Stimulated activated CD4-positive, alpha-beta T cell treated with anti-CD3 and anti-CD28 coated beads, TNF-alpha, amount 100 ng/mL, for 4 hours (primary cell): ENCODE results near the gene C12orf75.
"Not testable (repeated sequence)": the region's sequence is repeated elsewhere in the genome, so short reads cannot be mapped to it uniquely, and the experiment has no call there.

ENCODE experiments used
- DNase-seq, 3 experiments: peaks; one replicate each; pipeline ENCODE4 v3.0.0-alpha.2; 2020; ENCODE audit warnings: low read depth in 3 of 3

The C12orf75 gene

GRCh38 chr12:105374303-105374702 is 43.8 kb downstream of the C12orf75 start:
- DNase-seq, result no peak

- no peak for DNase-seq
Observed at GRCh38 chr12:105377077-105377476, 46.6 kb downstream of the C12orf75 start.

- no peak for DNase-seq
Observed at GRCh38 chr12:105378911-105379310, 48.4 kb downstream of the C12orf75 start.

GRCh38 chr12:105382771-105383622 is 52.5 kb downstream of the C12orf75 start:
- no peak for DNase-seq

- DNase-seq, result no peak
Observed at GRCh38 chr12:105384220-105384619, 53.7 kb downstream of the C12orf75 start.

- no peak for DNase-seq
Observed at GRCh38 chr12:105384916-105385535, 54.5 kb downstream of the C12orf75 start.

- no peak for DNase-seq
Observed at GRCh38 chr12:105386431-105386830, 55.9 kb downstream of the C12orf75 start.

- no peak for DNase-seq
Observed at GRCh38 chr12:105391231-105391630, 60.7 kb downstream of the C12orf75 start.

GRCh38 chr12:105393587-105393986 is 63.1 kb downstream of the C12orf75 start:
- no peak for DNase-seq

GRCh38 chr12:105396024-105396423 is 65.5 kb downstream of the C12orf75 start:
- no peak for DNase-seq

- no peak for DNase-seq
Observed at GRCh38 chr12:105396983-105397382, 66.5 kb downstream of the C12orf75 start.

GRCh38 chr12:105398930-105399329 is 68.4 kb downstream of the C12orf75 start:
- no peak for DNase-seq

- no peak for DNase-seq
Observed at GRCh38 chr12:105399428-105400081, 69.1 kb downstream of the C12orf75 start.

GRCh38 chr12:105400227-105400626 is 69.7 kb downstream of the C12orf75 start:
- no peak for DNase-seq

GRCh38 chr12:105401198-105401597 is 70.7 kb downstream of the C12orf75 start:
- no peak for DNase-seq

- no peak for DNase-seq
Observed at GRCh38 chr12:105402366-105402765, 71.9 kb downstream of the C12orf75 start.

GRCh38 chr12:105403095-105403494 is 72.6 kb downstream of the C12orf75 start:
- DNase-seq, result no peak

GRCh38 chr12:105404134-105404533 is 73.6 kb downstream of the C12orf75 start:
- DNase-seq, result not testable (repeated sequence)

- DNase-seq, result no peak
Observed at GRCh38 chr12:105406497-105406896, 76.0 kb downstream of the C12orf75 start.

- DNase-seq, result no peak
Observed at GRCh38 chr12:105409279-105409678, 78.8 kb downstream of the C12orf75 start.

GRCh38 chr12:105409801-105410471 is 79.4 kb downstream of the C12orf75 start:
- DNase-seq, result no peak

- DNase-seq, result no peak
Observed at GRCh38 chr12:105413911-105414487, 83.5 kb downstream of the C12orf75 start.
